ENCODE results near the gene UQCR11. TPM values are rescaled to one million over a fixed set of nuclear protein-coding genes. Genes with fewer than 3 reads are reported as not detected.

The UQCR11 gene
- total and polyA plus RNA-seq, 2 of the 4 experiments (the other 2 are of a cell fraction): 29.2 to 177 TPM

DNA sequence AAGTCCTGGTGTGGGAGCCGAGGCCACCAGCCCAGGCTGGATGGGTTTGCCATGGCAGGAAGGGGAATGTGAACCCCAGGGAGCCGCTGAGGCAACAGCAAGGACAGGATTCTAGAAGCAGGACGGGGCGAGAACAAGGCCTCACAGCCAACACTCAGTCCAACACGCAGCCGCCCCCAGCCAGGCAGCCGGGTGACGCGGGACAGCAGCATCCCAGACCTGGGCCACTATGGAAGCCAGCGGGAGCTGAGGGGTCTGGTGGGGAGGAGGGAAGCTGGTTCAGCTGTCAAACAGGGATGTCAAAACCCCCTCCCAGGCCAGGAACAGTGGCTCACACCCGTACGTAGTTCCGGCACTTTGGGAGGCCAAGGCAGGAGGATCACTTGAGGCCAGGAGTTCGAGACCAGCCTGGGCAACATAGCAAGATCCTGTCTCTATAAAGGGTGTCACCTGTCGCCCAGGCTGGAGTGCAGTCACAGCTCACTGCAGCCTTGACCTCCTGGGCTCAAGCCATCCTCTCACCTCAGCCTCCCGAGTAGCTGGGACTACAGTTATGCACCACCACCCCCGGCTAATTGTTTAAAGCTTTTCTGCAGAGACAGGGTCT is 43.9 kb downstream of the UQCR11 start:
- Histone ChIP-seq H4K20me1 (ENCODE audit: insufficient read depth, low read length) (peaks cover 92% of the 10 kb centered on the region), H3K9me3 (ENCODE audit: control insufficient read depth, insufficient read depth, low read length) (no peaks in the 10 kb centered on the region), H3K4me2 (ENCODE audit: low read depth, low read length) (no peak overlapping the region), H2BK120ac (ENCODE audit: low read depth, low read length) (no peak overlapping the region), H3K14ac (replicated peaks; ENCODE audit: low read depth, low read length) (no peak overlapping the region), H3K4me3 (ENCODE audit: insufficient read depth, low read depth, low read length) (no peak overlapping the region), H4K91ac (ENCODE audit: insufficient read depth, low read depth, low read length) (no peak overlapping the region), H3K9me1 (ENCODE audit: insufficient read depth, low read length) (peaks cover 18% of the 10 kb centered on the region), H4K5ac (ENCODE audit: low read depth, low read length) (no peak overlapping the region), H2BK5ac (ENCODE audit: low read depth, low read length, poor library complexity, severe bottlenecking) (no peak overlapping the region), H4K8ac (ENCODE audit: low read depth in 2 of 2, low read length in 2 of 2) (no peak overlapping the region), H2BK15ac (ENCODE audit: low read depth, low read length) (no peak overlapping the region), H2AFZ (replicated peaks; ENCODE audit: low read length, poor library complexity) (no peak overlapping the region), H3K23ac (ENCODE audit: low read depth, low read length) (no peak overlapping the region), H2AK9ac (replicated peaks; ENCODE audit: low read depth, low read length, poor library complexity) (no peak overlapping the region), H3K79me1 (ENCODE audit: low read depth in 1 of 2, low read length in 2 of 2) (peaks cover 5 to 69% of the 10 kb centered on the region in 2 experiments; a peak in 3 of 4 replicates), H3K56ac (ENCODE audit: extremely low read depth, insufficient read depth, low read length) (no peak overlapping the region), H2BK20ac (ENCODE audit: low read depth, low read length) (no peak overlapping the region), H3K36me3 (ENCODE audit: control insufficient read depth, insufficient read depth, low read length) (peaks cover 19% of the 10 kb centered on the region), H2AK5ac (ENCODE audit: low read depth, low read length) (no peak overlapping the region), H3K18ac (ENCODE audit: low read depth, low read length) (no peak overlapping the region), H3K27ac (ENCODE audit: insufficient read depth, low read length) (no peak overlapping the region), H3K27me3 (ENCODE audit: control insufficient read depth, insufficient read depth, low read length) (no peaks in the 10 kb centered on the region), H3K4me1 (ENCODE audit: control insufficient read depth, insufficient read depth, low read length) (peaks cover 8% of the 10 kb centered on the region), H3K9ac (ENCODE audit: low read depth, low read length) (no peak overlapping the region), H3K4ac (ENCODE audit: low read depth, low read length) (no peak overlapping the region)
- ChIA-PET CTCF (interaction anchor here (0.6 kb wide), 1 partner anchor 98 kb away, joined by 3 read pairs; no protein-coding TSS in a partner anchor), POLR2A (ENCODE audit: unreplicated experiment) (interaction anchor here (0.5 kb wide), 1 partner anchor 603 kb away, joined by 3 read pairs; no protein-coding TSS in a partner anchor)
- TF ChIP-seq POLR2A (IDR thresholded peaks at IDR 0.05; ENCODE audit: low read depth, low read length) (no peak), FOS (IDR thresholded peaks at IDR 0.05; ENCODE audit: low read depth, low read length) (no peak), CEBPB (IDR thresholded peaks at IDR 0.05; ENCODE audit: low read depth, low read length) (no peak), RAD21 (IDR thresholded peaks at IDR 0.05; ENCODE audit: low read length) (no peak), CHD1 (IDR thresholded peaks at IDR 0.05; ENCODE audit: low read depth, low read length) (no peak), RFX5 (IDR thresholded peaks at IDR 0.05; ENCODE audit: low read depth, low read length) (no peak), RCOR1 (IDR thresholded peaks at IDR 0.05; ENCODE audit: insufficient replicate concordance, low read length) (no peak), MAFK (IDR thresholded peaks at IDR 0.05; ENCODE audit: low read depth, low read length) (no peak)
- TF ChIP-seq, protein P1, sequence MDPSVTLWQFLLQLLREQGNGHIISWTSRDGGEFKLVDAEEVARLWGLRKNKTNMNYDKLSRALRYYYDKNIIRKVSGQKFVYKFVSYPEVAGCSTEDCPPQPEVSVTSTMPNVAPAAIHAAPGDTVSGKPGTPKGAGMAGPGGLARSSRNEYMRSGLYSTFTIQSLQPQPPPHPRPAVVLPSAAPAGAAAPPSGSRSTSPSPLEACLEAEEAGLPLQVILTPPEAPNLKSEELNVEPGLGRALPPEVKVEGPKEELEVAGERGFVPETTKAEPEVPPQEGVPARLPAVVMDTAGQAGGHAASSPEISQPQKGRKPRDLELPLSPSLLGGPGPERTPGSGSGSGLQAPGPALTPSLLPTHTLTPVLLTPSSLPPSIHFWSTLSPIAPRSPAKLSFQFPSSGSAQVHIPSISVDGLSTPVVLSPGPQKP (IDR thresholded peaks at IDR 0.05; ENCODE audit: borderline replicate concordance, low read depth, low read length): no peak
- TF ChIP-seq, protein P2, sequence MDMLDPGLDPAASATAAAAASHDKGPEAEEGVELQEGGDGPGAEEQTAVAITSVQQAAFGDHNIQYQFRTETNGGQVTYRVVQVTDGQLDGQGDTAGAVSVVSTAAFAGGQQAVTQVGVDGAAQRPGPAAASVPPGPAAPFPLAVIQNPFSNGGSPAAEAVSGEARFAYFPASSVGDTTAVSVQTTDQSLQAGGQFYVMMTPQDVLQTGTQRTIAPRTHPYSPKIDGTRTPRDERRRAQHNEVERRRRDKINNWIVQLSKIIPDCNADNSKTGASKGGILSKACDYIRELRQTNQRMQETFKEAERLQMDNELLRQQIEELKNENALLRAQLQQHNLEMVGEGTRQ (IDR thresholded peaks at IDR 0.05; ENCODE audit: low read depth, low read length): no peak
- BruUV-seq (replicated peaks): no TSS peak
- intact Hi-C loops (cut with micrococcal nuclease): loop anchor here (10.0 kb wide), 1 partner anchor 993 kb away; no protein-coding TSS in a partner anchor
- dilution Hi-C loops (cut with HindIII; ENCODE audit: low sequenced_read_pairs, unreplicated experiment): no loop called here
- ATAC-seq (ENCODE audit: low read depth) (no peak), DNase-seq (no peak)
- in situ Hi-C loops (cut with MboI; ENCODE audit: low sequenced_read_pairs): no loop called here
- WGBS, 2 experiments (ENCODE audit: extremely low coverage in 2 of 2, insufficient read length in 1 of 2): 74% methylated on average over 4 of the region's 17 CpGs; no CpG with 5 or more reads in 1 of the 2 experiments

Measured in IMR-90 (cell line).